Ramos (cell line): ENCODE data around the gene GJB2.

ENCODE experiments used
- in situ Hi-C: fragments of 300-500 bp; cut with MboI; formaldehyde crosslinking; loops from one replicate; pipeline ENCODE4 v1.14.3; 2022; ENCODE audit warnings: low sequenced_read_pairs; ENCODE audit not compliant: unreplicated experiment

The GJB2 gene

GRCh38 chr13:20192836-20193161 lies at the start of gene GJB2:
Gene GJB2 (minus strand): TSS chr13:20192938. CDS start chr13:20189581, 3,357 bp downstream.
- in situ Hi-C loops, result no loop called here

GRCh38 chr13:20241593-20241992 lies 48.9 kb upstream of the GJB2 start:
- in situ Hi-C loops, result no loop called here

GRCh38 chr13:20239748-20240147 lies 47.0 kb upstream of the GJB2 start:
- in situ Hi-C loops, result no loop called here

- in situ Hi-C loops, result no loop called here
These were observed 40.0 kb upstream of the GJB2 start for GRCh38 chr13:20232556-20233277.

GRCh38 chr13:20231839-20232555 lies 39.3 kb upstream of the GJB2 start, which contains the start of gene GJB6:
Gene GJB6 (minus strand): TSS chr13:20232319. CDS start chr13:20223480, 8,839 bp downstream.
- in situ Hi-C loops, result no loop called here

GRCh38 chr13:20230913-20231838 lies 38.4 kb upstream of the GJB2 start:
- in situ Hi-C loops, result no loop called here

- in situ Hi-C loops, result no loop called here
These were observed 35.0 kb upstream of the GJB2 start for GRCh38 chr13:20227730-20228129.

GRCh38 chr13:20227288-20227687 lies 34.5 kb upstream of the GJB2 start:
- in situ Hi-C loops, result no loop called here

- in situ Hi-C loops, result no loop called here
These were observed 29.8 kb upstream of the GJB2 start for GRCh38 chr13:20222553-20222952.

- in situ Hi-C loops, result no loop called here
These were observed 29.0 kb upstream of the GJB2 start for GRCh38 chr13:20221772-20222171.

- in situ Hi-C loops, result no loop called here
These were observed 26.8 kb upstream of the GJB2 start for GRCh38 chr13:20219577-20219976.

GRCh38 chr13:20217168-20217567 lies 24.4 kb upstream of the GJB2 start:
- in situ Hi-C loops, result no loop called here

- in situ Hi-C loops, result no loop called here
These were observed 17.2 kb upstream of the GJB2 start for GRCh38 chr13:20209948-20210347.

- in situ Hi-C loops, result no loop called here
These were observed 14.0 kb upstream of the GJB2 start for GRCh38 chr13:20206698-20207235.

GRCh38 chr13:20206065-20206697 lies 13.4 kb upstream of the GJB2 start:
- in situ Hi-C loops, result no loop called here

GRCh38 chr13:20198781-20199180 lies 6.0 kb upstream of the GJB2 start:
- in situ Hi-C loops, result no loop called here

- in situ Hi-C loops, result no loop called here
These were observed 4.7 kb upstream of the GJB2 start for GRCh38 chr13:20197361-20197834.

GRCh38 chr13:20195801-20196200 lies 3.1 kb upstream of the GJB2 start:
- in situ Hi-C loops, result no loop called here

GRCh38 chr13:20193907-20194631 lies 1.3 kb upstream of the GJB2 start:
- in situ Hi-C loops, result no loop called here
